HG03196 (cell line): ENCODE data around the gene HINT3.
"Not testable (repeated sequence)": the region's sequence is repeated elsewhere in the genome, so short reads cannot be mapped to it uniquely, and the experiment has no call there.

Experiments
- ATAC-seq: cut with Tn5 transposase; IDR thresholded peaks from one replicate; pipeline ENCODE4 v1.9.1; 2021; ENCODE audit not compliant: unreplicated experiment

HINT3 gene

GRCh38 chr6:125995972-125996580 lies 39.5 kb downstream of the HINT3 start:
- peak; percentile 93 for ATAC-seq

GRCh38 chr6:126002755-126003679 lies 46.4 kb downstream of the HINT3 start:
- no peak for ATAC-seq

- ATAC-seq = no peak
Measured at GRCh38 chr6:126007800-126008199, 51.2 kb downstream of the HINT3 start.

DNA sequence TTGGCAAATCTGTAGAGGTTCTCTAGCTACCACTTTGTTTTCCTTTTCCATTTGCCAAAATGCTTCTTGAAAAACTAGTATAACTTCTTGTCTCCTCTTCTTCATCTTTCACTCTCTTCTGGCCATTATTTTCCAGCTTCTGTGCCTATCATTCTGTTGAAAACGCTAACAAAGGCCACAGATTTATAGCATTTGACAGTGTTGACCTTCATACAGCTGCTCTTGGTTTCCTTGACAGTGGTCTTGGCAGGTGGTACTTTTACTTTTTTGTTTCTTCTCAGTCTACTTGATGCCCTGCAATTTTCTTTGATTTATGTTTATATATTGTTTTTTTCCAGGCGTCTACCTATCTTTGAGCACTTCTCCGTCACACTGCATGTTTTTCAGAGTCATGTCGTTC lies 53.5 kb downstream of the HINT3 start:
- no peak for ATAC-seq

- ATAC-seq = no peak
Measured at GRCh38 chr6:126015863-126016262, 59.3 kb downstream of the HINT3 start.

- ATAC-seq = no peak
Measured at GRCh38 chr6:126016591-126016990, 60.0 kb downstream of the HINT3 start.

DNA sequence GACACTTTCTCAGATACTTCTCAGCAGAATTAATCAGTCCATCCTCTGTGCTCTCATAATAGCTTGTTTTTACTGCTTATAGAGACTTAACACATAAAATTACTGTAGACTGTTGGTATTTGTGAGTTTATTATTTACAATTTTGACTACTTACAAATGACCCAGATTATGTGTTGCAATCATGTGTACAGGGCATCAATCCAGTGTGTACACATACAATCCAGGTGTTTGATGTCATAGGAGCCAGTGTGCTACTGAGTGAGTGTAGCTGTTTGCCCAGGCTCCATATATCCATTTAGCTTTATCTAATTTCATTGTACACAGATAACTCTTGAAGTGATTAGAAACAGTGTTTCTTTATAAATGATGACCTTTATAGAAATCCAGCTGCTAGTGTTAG lies 61.1 kb downstream of the HINT3 start:
- ATAC-seq = no peak

GRCh38 chr6:126020305-126021050 lies 63.9 kb downstream of the HINT3 start:
- no peak for ATAC-seq

GRCh38 chr6:126023474-126023873 lies 66.9 kb downstream of the HINT3 start:
- ATAC-seq = not testable (repeated sequence)

GRCh38 chr6:126026001-126026400 lies 69.4 kb downstream of the HINT3 start:
- no peak for ATAC-seq

GRCh38 chr6:126027601-126028000 lies 71.0 kb downstream of the HINT3 start:
- ATAC-seq = no peak
